ENCODE measurements around the gene SCD5. TPM values are rescaled to one million over a fixed set of nuclear protein-coding genes. Genes with fewer than 3 reads are reported as not detected.

SCD5 gene
- total RNA-seq, 2 donors from 2014 or later, result 24.0 to 122 TPM

DNA sequence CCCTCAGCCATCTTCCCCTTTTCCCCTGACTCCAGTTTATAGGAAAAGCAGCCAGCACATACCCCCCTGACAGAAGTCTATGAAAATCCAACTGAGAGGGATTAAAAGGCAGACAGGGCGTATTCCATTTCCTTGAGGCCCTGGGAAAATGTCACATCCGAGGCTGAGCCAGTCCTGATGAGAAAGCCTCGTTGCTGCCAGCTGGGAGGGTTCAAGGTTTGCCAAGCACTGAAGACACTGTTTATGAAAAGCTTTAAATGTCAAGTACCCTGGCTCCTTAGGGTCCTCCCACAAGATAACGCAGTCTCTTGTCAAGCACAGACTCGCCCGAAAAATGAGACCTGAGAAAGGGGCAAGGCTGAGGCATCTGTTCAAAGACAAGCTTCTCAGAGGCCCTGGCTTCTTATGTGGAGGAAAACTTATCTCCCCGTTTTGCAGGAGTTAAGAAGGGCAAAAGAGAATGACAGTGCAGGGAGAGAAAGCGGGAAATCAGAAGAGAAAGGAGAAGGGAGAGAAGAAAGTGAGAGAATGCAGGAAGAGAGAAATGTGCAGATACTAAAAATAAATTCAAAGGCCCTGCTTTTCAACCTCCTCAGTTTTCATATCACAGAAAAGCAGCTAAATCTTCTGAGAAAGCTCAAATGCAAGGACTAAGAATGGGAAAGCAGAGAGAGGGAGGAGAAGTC lies 44.7 kb downstream of the SCD5 start:
- TF ChIP-seq POLR2AphosphoS5 (IDR thresholded peaks at IDR 0.05) (peak; percentile 34), POLR2A (IDR thresholded peaks at IDR 0.05) (no peak)
- TF ChIP-seq, protein P1, sequence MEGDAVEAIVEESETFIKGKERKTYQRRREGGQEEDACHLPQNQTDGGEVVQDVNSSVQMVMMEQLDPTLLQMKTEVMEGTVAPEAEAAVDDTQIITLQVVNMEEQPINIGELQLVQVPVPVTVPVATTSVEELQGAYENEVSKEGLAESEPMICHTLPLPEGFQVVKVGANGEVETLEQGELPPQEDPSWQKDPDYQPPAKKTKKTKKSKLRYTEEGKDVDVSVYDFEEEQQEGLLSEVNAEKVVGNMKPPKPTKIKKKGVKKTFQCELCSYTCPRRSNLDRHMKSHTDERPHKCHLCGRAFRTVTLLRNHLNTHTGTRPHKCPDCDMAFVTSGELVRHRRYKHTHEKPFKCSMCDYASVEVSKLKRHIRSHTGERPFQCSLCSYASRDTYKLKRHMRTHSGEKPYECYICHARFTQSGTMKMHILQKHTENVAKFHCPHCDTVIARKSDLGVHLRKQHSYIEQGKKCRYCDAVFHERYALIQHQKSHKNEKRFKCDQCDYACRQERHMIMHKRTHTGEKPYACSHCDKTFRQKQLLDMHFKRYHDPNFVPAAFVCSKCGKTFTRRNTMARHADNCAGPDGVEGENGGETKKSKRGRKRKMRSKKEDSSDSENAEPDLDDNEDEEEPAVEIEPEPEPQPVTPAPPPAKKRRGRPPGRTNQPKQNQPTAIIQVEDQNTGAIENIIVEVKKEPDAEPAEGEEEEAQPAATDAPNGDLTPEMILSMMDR (IDR thresholded peaks at IDR 0.05), result no peak
- 14% methylated on average over 8 of the region's 8 CpGs for WGBS
- H3K9me3 ChIP-seq, result no peaks in the 10 kb centered on the region
- no peaks in the 10 kb centered on the region for H3K27me3 ChIP-seq (replicated peaks; ENCODE audit: insufficient read depth)
- H3K27ac ChIP-seq, result peak overlapping the region; percentile 35 to 45
- no peak overlapping the region for H3K4me3 ChIP-seq
- H3K4me1 ChIP-seq (replicated peaks), result no peaks in the 10 kb centered on the region
- peak; percentile 25 for DNase-seq (ENCODE audit: low spot score)
- intact Hi-C loops (cut with DNase I), result no loop called here
- no peaks in the 10 kb centered on the region for H3K36me3 ChIP-seq

DNA sequence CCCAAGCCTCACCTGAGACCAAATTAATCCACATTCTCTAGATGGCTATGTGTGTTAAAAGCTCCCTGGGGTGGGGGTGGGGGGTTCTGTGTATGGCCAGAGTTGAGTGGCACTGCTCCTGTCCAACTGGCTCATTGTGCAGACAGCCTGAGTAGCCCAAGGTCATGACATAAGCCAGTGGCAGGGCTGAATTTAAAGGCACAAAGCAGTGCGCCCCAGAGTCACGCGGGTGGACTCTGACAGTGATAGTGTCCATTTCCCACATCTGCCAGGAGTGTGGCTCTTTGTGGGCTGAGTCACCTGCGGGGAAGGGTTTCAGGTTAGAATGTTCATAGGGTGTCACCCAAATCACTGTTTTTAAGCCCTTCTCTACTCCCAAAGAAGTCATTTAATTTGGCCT lies 45.4 kb downstream of the SCD5 start:
- peak overlapping the region in 1 of 2 donors; percentile 45 for H3K27ac ChIP-seq
- H3K4me1 ChIP-seq (replicated peaks), result no peaks in the 10 kb centered on the region
- H3K27me3 ChIP-seq (replicated peaks; ENCODE audit: insufficient read depth), result no peaks in the 10 kb centered on the region
- TF ChIP-seq POLR2A (IDR thresholded peaks at IDR 0.05) (no peak), POLR2AphosphoS5 (IDR thresholded peaks at IDR 0.05) (no peak)
- TF ChIP-seq, protein P1 (IDR thresholded peaks at IDR 0.05), result no peak
- intact Hi-C loops (cut with DNase I), result no loop called here
- no peaks in the 10 kb centered on the region for H3K9me3 ChIP-seq
- no peaks in the 10 kb centered on the region for H3K36me3 ChIP-seq
- no peak for DNase-seq (ENCODE audit: low spot score)
- WGBS, result 59% methylated on average over 4 of the region's 4 CpGs
- no peak overlapping the region for H3K4me3 ChIP-seq

DNA sequence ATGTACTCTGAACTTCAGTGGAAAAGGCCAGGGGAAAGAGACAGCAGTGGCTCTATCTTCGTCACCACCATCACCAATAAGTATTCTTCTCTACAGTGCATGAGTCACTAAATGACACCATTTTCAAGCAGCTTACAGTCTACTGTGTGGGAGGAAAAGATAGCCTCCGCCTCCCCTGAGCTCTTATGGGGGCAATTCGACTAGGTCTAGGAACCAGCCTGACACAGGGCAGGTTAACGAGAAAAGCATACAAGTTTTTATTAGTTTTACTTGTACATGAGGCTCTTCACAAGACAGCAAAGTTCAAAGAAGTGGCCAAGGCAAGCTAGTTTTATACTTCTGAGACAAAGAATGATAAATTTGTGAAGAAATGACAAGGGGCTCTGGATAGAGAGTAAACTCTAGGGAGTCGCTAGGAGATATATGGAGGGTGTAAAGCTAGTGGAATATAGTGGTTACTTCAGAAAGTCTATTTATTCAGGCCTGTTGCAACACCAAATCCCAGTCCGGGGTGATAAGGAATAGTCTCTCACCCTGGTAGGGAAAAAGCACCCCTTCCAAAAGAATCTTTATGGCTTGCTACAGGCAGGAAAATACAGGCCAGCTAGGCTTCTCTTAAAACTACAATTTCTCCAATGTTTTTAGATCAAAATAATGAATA lies 49.7 kb downstream of the SCD5 start:
- Histone ChIP-seq H3K36me3 (no peaks in the 10 kb centered on the region), H3K9me3 (no peaks in the 10 kb centered on the region), H3K4me1 (replicated peaks) (no peaks in the 10 kb centered on the region), H3K4me3 (no peak overlapping the region), H3K27me3 (replicated peaks; ENCODE audit: insufficient read depth) (no peaks in the 10 kb centered on the region), H3K27ac (no peak overlapping the region)
- intact Hi-C loops (cut with DNase I), result no loop called here
- TF ChIP-seq, protein P1 (IDR thresholded peaks at IDR 0.05), result no peak
- no peak for TF ChIP-seq POLR2A (IDR thresholded peaks at IDR 0.05)
- TF ChIP-seq POLR2AphosphoS5 (IDR thresholded peaks at IDR 0.05), result no peak
- 81% methylated on average over 6 of the region's 6 CpGs for WGBS
- DNase-seq (ENCODE audit: low spot score), result no peak

DNA sequence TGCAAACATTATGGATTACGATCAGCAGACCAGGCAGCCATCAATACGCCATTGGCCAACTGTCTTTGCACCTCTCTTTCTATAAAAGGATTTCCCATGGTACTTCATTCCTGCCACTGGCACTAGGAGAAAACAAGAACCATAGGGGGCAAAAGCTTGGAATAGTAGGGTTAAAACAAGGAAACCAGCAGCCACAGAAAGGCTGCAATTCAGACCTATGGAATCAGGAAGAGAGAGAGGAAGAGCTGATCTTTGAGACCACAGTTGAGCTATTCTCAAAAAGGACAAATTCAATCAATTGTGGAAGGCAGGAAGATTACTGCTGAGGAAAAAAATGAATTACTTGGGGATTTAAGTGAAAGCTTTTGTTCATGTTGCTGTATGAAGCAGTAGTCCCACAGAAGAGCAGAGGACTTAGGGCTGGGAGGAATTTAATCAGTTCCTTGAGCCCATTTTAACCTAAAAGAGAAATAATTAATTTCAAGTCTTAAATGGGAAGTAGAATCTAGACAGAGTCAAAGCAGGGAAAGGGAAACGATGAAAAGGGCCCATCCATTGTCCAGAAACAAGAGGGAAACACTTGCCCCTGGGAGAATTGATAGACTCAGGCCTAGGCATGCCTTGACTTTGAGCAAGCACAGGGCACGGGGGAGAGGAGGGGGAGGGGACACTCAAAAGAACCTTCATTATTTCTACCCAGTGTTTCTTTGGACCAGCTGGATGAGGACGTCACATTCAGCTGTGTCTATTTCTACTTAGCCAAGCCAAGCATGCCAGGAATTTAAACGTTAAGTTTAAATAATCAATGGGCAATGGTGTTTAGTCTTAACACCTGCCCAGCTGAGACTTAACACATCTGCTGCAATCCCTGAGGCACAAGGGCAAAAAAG lies 50.7 kb downstream of the SCD5 start:
- Histone ChIP-seq H3K9me3 (no peaks in the 10 kb centered on the region), H3K4me3 (no peak overlapping the region), H3K4me1 (replicated peaks) (no peaks in the 10 kb centered on the region), H3K27me3 (replicated peaks; ENCODE audit: insufficient read depth) (no peaks in the 10 kb centered on the region), H3K36me3 (no peaks in the 10 kb centered on the region), H3K27ac (no peak overlapping the region)
- WGBS, result 51% methylated on average over 6 of the region's 6 CpGs
- TF ChIP-seq POLR2AphosphoS5 (IDR thresholded peaks at IDR 0.05), result no peak
- TF ChIP-seq, protein P1 (IDR thresholded peaks at IDR 0.05), result no peak
- no peak for TF ChIP-seq POLR2A (IDR thresholded peaks at IDR 0.05)
- intact Hi-C loops (cut with DNase I), result no loop called here
- no peak for DNase-seq (ENCODE audit: low spot score)

Measured in prostate gland (tissue), 2 donors.